HEK293 (cell line): ENCODE results near the gene CDH23.

Source experiments
- CTCF ChIA-PET: fragments of 350-600 bp; formaldehyde crosslinking; extraction: SDS; loops from one replicate; lab custom pipeline; 2021; ENCODE audit warnings: antibody characterized with exemption; lab: Yijun Ruan, JAX
- POLR2A ChIA-PET: fragments of 300-600 bp; formaldehyde crosslinking; extraction: SDS; loops from one replicate; lab custom pipeline; 2020; ENCODE audit warnings: antibody characterized with exemption, inconsistent platforms; lab: Yijun Ruan, JAX
- H3K27ac ChIP-seq: fragments of 200-500 bp; sonication (Bioruptor generic); 2 replicates; pipeline ENCODE4 v1.5.1; 2014; ENCODE audit warnings: low read depth, low read length, control low read depth, inconsistent platforms; ENCODE audit errors: extremely low read depth
- H3K36me3 ChIP-seq, 2 experiments: fragments of 200-500 bp in 1 of 2; sonication (Bioruptor generic) in 1 of 2; 1 replicate in 1 of 2; 2 replicates in 1 of 2; pipeline ENCODE4 v1.5.1; 2014 to 2017; ENCODE audit warnings: inconsistent platforms in 2 of 2, low read length in 2 of 2; ENCODE audit not compliant: control insufficient read depth in 2 of 2, insufficient read depth in 1 of 2
- H3K4me1 ChIP-seq: fragments of 200-500 bp; sonication (Bioruptor generic); 2 replicates; pipeline ENCODE4 v1.5.1; 2014; ENCODE audit warnings: mild to moderate bottlenecking, low read length, inconsistent platforms; ENCODE audit not compliant: control insufficient read depth, insufficient read depth
- H3K4me3 ChIP-seq: 2 replicates; pipeline ENCODE4 v1.5.1; 2011; ENCODE audit warnings: low read depth, mild to moderate bottlenecking, control low read depth, low read length, moderate library complexity
- H3K9me3 ChIP-seq: fragments of 200-500 bp; sonication (Bioruptor generic); 2 replicates; pipeline ENCODE4 v1.5.1; 2014; ENCODE audit warnings: low read depth, low read length, inconsistent platforms; ENCODE audit not compliant: control insufficient read depth, insufficient read depth
- EGR2 ChIP-seq: fragments of 450-650 bp; formaldehyde crosslinking; IDR thresholded peaks from 2 replicates; pipeline ENCODE4 v1.5.1; 2016; ENCODE audit warnings: low read depth, missing biosample characterization, missing genetic modification characterization
- INSM2 ChIP-seq: fragments of 450-650 bp; formaldehyde crosslinking; IDR thresholded peaks from 2 replicates; pipeline ENCODE4 v1.5.1; 2016; ENCODE audit warnings: missing biosample characterization, missing genetic modification characterization
- PRDM1 ChIP-seq: fragments of 450-650 bp; formaldehyde crosslinking; IDR thresholded peaks from 2 replicates; pipeline ENCODE4; 2016; ENCODE audit warnings: missing biosample characterization, missing genetic modification characterization
- PRDM2 ChIP-seq: fragments of 450-650 bp; formaldehyde crosslinking; IDR thresholded peaks from 2 replicates; pipeline ENCODE4 v1.5.1; 2016; ENCODE audit warnings: missing biosample characterization, missing genetic modification characterization, borderline replicate concordance
- TRIM28 ChIP-seq: IDR thresholded peaks from 2 replicates; pipeline ENCODE4 v1.6.1; 2011; ENCODE audit warnings: low read length, control low read depth, borderline replicate concordance
- ZIC2 ChIP-seq: fragments of 450-650 bp; formaldehyde crosslinking; IDR thresholded peaks from 2 replicates; pipeline ENCODE4 v1.5.1; 2016; ENCODE audit warnings: missing biosample characterization, missing genetic modification characterization
- ZNF114 ChIP-seq: fragments of 450-650 bp; formaldehyde crosslinking; IDR thresholded peaks from 2 replicates; pipeline ENCODE4 v1.5.0; 2017; ENCODE audit warnings: missing biosample characterization, missing genetic modification characterization
- ZNF121 ChIP-seq: fragments of 450-650 bp; formaldehyde crosslinking; IDR thresholded peaks from 2 replicates; pipeline ENCODE4 v1.5.1; 2016; ENCODE audit warnings: missing biosample characterization, missing genetic modification characterization
- ZNF174 ChIP-seq: fragments of 450-650 bp; formaldehyde crosslinking; IDR thresholded peaks from 2 replicates; pipeline ENCODE4 v1.5.0; 2017; ENCODE audit warnings: missing biosample characterization, mild to moderate bottlenecking, missing genetic modification characterization
- ZNF184 ChIP-seq: fragments of 450-650 bp; IDR thresholded peaks from 2 replicates; pipeline ENCODE4 v1.5.1; 2018; ENCODE audit warnings: missing biosample characterization, mild to moderate bottlenecking, missing genetic modification characterization
- ZNF223 ChIP-seq: fragments of 450-650 bp; formaldehyde crosslinking; IDR thresholded peaks from 2 replicates; pipeline ENCODE4 v1.5.1; 2016; ENCODE audit warnings: missing biosample characterization, missing genetic modification characterization
- ZNF324 ChIP-seq: fragments of 450-650 bp; formaldehyde crosslinking; IDR thresholded peaks from 2 replicates; pipeline ENCODE4 v1.5.1; 2016; ENCODE audit warnings: missing biosample characterization, missing genetic modification characterization
- ZNF341 ChIP-seq: fragments of 450-650 bp; formaldehyde crosslinking; IDR thresholded peaks from 2 replicates; pipeline ENCODE4; 2016; ENCODE audit warnings: low read depth, missing biosample characterization, missing genetic modification characterization
- ZNF394 ChIP-seq: fragments of 450-650 bp; formaldehyde crosslinking; IDR thresholded peaks from 2 replicates; pipeline ENCODE4 v1.5.1; 2016; ENCODE audit warnings: missing biosample characterization, missing genetic modification characterization, mild to moderate bottlenecking, moderate library complexity, borderline replicate concordance
- ZNF398 ChIP-seq: fragments of 450-650 bp; formaldehyde crosslinking; IDR thresholded peaks from 2 replicates; pipeline ENCODE4 v1.5.1; 2017; ENCODE audit warnings: missing biosample characterization, missing genetic modification characterization
- ZNF404 ChIP-seq: fragments of 450-650 bp; formaldehyde crosslinking; IDR thresholded peaks from 2 replicates; pipeline ENCODE4 v1.5.1; 2017; ENCODE audit warnings: missing biosample characterization, missing genetic modification characterization
- ZNF423 ChIP-seq: fragments of 450-650 bp; formaldehyde crosslinking; IDR thresholded peaks from 2 replicates; pipeline ENCODE4 v1.5.1; 2016; ENCODE audit warnings: missing biosample characterization, missing genetic modification characterization
- ZNF658 ChIP-seq: fragments of 450-650 bp; formaldehyde crosslinking; IDR thresholded peaks from 2 replicates; pipeline ENCODE4; 2016; ENCODE audit warnings: missing biosample characterization, missing genetic modification characterization
- ZNF701 ChIP-seq: fragments of 450-650 bp; formaldehyde crosslinking; IDR thresholded peaks from 2 replicates; pipeline ENCODE4 v1.5.1; 2016; ENCODE audit warnings: missing biosample characterization, missing genetic modification characterization
- ZNF830 ChIP-seq: fragments of 450-650 bp; IDR thresholded peaks from 2 replicates; pipeline ENCODE4 v1.5.0; 2018; ENCODE audit warnings: missing biosample characterization, missing genetic modification characterization, low read depth, mild to moderate bottlenecking, moderate library complexity
- ZNF837 ChIP-seq: fragments of 450-650 bp; formaldehyde crosslinking; IDR thresholded peaks from 2 replicates; pipeline ENCODE4 v1.5.1; 2016; ENCODE audit warnings: missing biosample characterization, missing genetic modification characterization
- ZSCAN18 ChIP-seq: fragments of 450-650 bp; formaldehyde crosslinking; IDR thresholded peaks from 2 replicates; pipeline ENCODE4 v1.5.1; 2016; ENCODE audit warnings: missing biosample characterization, missing genetic modification characterization
- ZXDB ChIP-seq: fragments of 450-650 bp; formaldehyde crosslinking; IDR thresholded peaks from 2 replicates; pipeline ENCODE4 v1.5.1; 2016; ENCODE audit warnings: missing biosample characterization, missing genetic modification characterization

Gene CDH23

GRCh38 chr10:71550628-71551027, 153.9 kb downstream of the CDH23 start:
- no peak overlapping the region for H3K4me3 ChIP-seq
- no peaks in the 10 kb centered on the region for H3K9me3 ChIP-seq
- H3K27ac ChIP-seq: no peak overlapping the region
- ChIA-PET POLR2A (no interaction called here), CTCF (interaction anchor here (0.8 kb wide), 2 partner anchors 21 to 28 kb away, joined by 3 read pairs; no protein-coding TSS in a partner anchor)
- H3K4me1 ChIP-seq: no peaks in the 10 kb centered on the region
- TF ChIP-seq ZSCAN18 (tag by site-specific recombination) (no peak), ZNF394 (tag by site-specific recombination) (no peak), ZNF121 (tag by site-specific recombination) (no peak), ZNF341 (tag by site-specific recombination) (no peak), ZNF837 (tag by site-specific recombination) (no peak), PRDM1 (tag by site-specific recombination) (no peak), ZNF830 (tag by site-specific recombination) (no peak), ZXDB (tag by site-specific recombination) (no peak), EGR2 (tag by site-specific recombination) (0 out of 2 replicates have a peak, but pooled peaks have one; percentile 17), ZNF174 (tag by site-specific recombination) (no peak), ZNF398 (tag by site-specific recombination) (peak; percentile 43; the same call in 1 of the 2 replicates), ZNF223 (no peak)
- TF ChIP-seq, all 188 proteins: peak for 2
- H3K36me3 ChIP-seq: no peaks in the 10 kb centered on the region

GRCh38 chr10:71551970-71552369, 155.2 kb downstream of the CDH23 start:
- no peaks in the 10 kb centered on the region for H3K4me1 ChIP-seq
- H3K36me3 ChIP-seq: no peaks in the 10 kb centered on the region
- ChIA-PET POLR2A (no interaction called here), CTCF (interaction anchor here (2.8 kb wide), 1 partner anchor 18 kb away, joined by 12 read pairs; no protein-coding TSS in a partner anchor)
- TF ChIP-seq PRDM2 (tag by site-specific recombination): no peak
- no peak for TF ChIP-seq ZNF423 (tag by site-specific recombination)
- no peak for TF ChIP-seq ZXDB (tag by site-specific recombination)
- no peak for TF ChIP-seq ZNF324
- no peak for TF ChIP-seq TRIM28
- no peak for TF ChIP-seq ZNF114 (tag by site-specific recombination)
- TF ChIP-seq ZNF658 (tag by site-specific recombination): no peak
- no peak for TF ChIP-seq ZNF701
- TF ChIP-seq ZSCAN18 (tag by site-specific recombination): no peak
- no peak for TF ChIP-seq ZIC2
- no peak for TF ChIP-seq INSM2 (tag by site-specific recombination)
- no peak for TF ChIP-seq ZNF404 (tag by site-specific recombination)
- no peak for TF ChIP-seq ZNF184 (tag by site-specific recombination)
- TF ChIP-seq EGR2 (tag by site-specific recombination): no peak
- no peaks in the 10 kb centered on the region for H3K9me3 ChIP-seq
- no peak overlapping the region for H3K27ac ChIP-seq
- H3K4me3 ChIP-seq: no peak overlapping the region
